Hindlimb muscle (tissue), 1 donor: ENCODE results near the gene S100A4. TPM values are rescaled to one million over a fixed set of nuclear protein-coding genes. Genes with fewer than 3 reads are reported as not detected.
A peak's percentile ranks its signal among the peaks of the same experiment; 100 is the strongest.
"Not testable (repeated sequence)": the region's sequence is repeated elsewhere in the genome, so short reads cannot be mapped to it uniquely, and the experiment has no call there.

Experiments
- DNase-seq: peaks from one replicate; pipeline ENCODE4 v3.0.0-alpha.2; 2013
- polyA plus RNA-seq: library from polyadenylated mRNA; unstranded; fragments of 120-200 nt; gene quantifications from one replicate; pipeline ENCODE4 v1.2.1, GENCODE V29; 2013; ENCODE audit not compliant: insufficient read length

S100A4 gene
- polyA plus RNA-seq, 1 donor = 193 TPM

DNA sequence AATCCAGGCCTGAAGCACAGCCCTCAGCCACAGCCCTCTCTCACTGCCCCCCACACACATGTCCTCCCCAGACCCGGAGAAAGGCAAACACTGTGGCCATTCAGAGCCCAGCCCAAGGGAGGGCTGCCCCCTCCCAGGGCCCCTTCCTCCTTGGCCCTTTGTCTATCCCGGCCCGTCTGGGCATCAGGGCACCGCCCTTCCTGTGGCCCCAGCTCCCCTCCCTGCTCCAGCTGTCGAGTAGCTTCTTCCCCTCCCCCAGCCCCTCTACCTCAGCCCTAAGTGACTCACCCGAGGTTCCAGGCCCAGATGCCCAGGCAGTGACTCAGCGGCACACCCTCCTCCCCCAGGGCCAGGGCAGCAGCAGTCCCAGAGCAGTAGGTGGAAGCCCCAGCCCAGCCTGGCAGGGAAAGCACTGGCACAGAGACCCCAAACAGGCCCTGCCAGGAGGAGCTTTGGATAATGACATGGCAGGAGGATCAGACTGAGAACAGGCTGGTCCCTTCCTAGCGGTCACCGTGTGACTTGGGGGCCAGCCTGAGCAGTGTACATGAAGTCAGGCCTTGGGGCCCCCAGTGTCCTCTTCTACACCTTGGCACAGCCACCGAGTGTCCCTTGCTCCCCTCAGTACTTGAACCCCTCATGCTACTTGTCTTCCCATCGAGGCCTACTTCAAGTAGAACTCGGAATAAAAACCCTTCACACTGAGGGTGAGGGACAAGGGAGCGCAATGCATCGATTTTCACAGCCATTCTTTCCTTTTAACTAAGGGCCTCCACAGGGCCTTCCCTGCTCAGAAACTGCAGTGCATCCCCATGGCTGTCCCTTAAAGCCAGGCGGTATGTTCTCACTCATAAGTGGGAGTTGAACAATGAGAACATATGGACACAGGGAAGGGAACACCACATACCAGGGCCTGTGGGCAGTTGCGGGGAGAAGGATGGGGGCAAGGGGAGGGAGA, 21.1 kb upstream of the S100A4 start:
- DNase-seq = peak; percentile 80

- DNase-seq = no peak
These were observed 20.1 kb upstream of the S100A4 start, which contains the start of gene S100A2 for GRCh38 chr1:153565529-153566374. TSS of gene S100A2 (minus strand) at chr1:153565844. CDS start at chr1:153563877, 1,967 bp downstream.

DNA sequence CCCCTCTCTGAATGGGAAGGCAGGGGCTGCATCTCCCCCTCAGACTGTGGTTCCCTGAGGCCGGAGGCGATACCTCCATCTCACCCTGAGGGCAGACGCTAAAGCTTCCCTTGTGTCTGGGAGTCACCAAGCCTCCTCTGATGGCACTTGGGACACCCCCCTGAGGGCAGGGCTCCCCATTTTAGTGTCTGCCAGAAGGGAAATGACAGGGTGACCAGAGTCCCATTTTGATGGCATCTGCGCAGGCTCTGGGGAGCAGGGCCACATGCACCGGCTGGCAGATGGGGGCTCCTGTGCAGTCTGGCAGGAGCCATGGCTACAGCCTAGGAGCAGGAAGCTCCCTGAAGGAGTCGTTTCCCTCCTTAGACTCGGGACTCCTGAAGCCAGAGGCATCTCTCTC, 18.4 kb upstream of the S100A4 start:
- DNase-seq = no peak

DNA sequence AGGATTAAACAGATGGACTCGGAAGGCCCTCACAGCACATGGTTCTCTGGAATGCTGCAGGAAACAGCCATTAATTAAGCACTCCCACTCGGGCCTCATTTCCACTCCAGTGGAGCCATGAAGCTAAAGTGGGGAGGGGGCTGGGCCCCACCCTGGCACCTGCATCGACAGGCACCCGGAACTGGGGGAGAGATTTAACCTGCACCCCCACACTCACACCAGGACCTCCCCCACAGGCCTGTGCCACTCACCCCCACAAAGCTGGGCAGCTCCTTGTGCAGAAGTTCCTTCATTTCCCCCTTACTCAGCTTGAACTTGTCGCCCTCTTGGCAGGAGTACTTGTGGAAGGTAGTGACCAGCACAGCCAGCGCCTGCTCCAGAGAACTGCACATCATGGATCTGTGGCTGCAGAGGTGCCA, 17.9 kb upstream of the S100A4 start:
- DNase-seq = no peak

GRCh38 chr1:153562021-153562420, 16.4 kb upstream of the S100A4 start:
- not testable (repeated sequence) for DNase-seq

GRCh38 chr1:153561466-153561985, 15.9 kb upstream of the S100A4 start:
- no peak for DNase-seq

GRCh38 chr1:153560771-153561465, 15.3 kb upstream of the S100A4 start:
- no peak for DNase-seq

DNA sequence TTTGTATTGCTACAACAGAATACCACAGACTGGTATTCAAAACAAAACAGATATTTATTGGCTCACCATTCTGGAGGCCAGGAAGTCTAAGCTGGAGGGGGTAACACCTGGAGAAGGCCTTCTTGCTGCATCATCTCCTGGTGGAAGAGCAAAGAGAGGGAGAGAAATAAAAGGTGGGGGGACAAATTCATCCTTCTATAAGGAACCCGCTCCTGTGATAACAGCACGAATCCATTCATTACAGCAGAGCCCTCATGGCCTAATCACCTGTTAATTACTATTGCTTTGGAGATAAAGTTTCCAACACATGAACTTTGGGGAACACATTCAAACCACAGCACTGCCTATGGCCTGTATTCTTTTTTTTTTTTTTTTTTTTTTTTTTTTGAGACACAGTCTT, 14.6 kb upstream of the S100A4 start:
- DNase-seq = no peak

DNA sequence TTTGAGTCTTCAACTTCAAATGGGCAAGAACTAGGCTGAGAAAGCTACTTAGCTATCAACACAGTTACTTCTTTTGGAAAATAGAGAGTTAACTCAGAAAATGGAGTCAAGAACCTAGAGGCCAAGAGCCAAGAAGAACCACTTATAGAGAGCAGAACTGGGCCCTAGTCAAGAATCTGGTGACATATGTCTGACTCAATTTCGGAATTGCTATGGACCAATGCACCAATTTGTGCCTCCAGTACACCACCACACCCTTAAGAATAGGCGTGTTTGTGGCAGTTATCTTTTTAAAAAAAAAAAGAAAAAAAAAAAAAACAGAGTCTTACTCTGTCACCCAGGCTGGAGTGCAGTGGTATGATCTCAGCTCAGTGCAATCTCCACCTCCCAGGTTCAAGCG, 12.3 kb upstream of the S100A4 start:
- DNase-seq = no peak

DNA sequence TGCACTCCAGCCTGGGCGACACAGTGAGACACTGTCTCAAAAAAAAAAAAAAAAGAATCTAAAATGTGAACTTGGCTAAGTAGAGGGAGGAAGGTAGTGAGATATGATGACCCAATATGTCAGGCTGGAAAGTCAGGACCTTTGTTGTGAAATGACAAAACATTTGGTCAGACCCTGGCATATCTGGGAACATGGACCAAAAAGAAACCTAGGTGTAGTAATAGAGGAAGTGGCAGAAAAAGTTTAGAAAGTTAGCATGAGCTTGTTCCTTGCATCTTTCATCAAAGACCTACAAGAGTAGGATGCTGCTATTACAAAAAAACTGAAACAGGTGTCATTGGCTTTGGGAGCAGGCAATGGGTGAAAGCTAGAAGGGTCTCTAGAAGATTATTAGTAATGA, 10.7 kb upstream of the S100A4 start:
- no peak for DNase-seq

DNA sequence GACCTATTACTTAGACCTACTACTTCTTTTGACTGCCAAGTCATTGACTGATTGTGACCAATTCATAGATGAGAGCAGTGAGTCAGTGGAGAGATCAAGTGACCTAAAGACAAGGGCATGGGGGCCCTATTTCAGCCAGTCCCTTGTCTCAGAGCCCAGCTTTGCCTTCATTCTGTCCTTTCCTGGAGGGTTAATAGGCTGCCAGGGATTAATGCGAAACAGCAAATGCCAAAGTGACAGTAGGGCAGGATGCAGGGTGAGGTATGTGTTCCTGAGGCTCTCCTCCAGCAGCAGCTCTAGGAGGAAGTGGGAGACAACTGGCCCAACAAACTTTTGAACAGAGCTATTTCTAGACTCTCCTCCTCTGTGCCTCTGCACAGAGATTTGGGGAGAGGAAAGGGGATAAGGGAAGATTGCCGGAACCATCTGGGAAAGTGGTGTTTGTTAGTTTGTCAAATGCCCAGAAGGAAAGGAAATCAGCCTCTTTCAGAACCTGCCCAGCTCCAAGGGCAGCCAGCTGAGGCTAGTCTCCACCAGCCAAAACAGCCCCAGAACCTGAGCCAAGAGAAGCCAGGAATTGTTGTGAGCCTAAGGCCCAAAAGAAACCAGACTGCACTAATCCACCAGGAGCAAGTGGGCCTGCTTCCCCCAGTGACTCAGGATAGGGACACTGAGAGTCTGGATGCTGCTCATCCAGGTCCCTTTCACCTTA, 8.4 kb upstream of the S100A4 start:
- peak; percentile 65 for DNase-seq

DNA sequence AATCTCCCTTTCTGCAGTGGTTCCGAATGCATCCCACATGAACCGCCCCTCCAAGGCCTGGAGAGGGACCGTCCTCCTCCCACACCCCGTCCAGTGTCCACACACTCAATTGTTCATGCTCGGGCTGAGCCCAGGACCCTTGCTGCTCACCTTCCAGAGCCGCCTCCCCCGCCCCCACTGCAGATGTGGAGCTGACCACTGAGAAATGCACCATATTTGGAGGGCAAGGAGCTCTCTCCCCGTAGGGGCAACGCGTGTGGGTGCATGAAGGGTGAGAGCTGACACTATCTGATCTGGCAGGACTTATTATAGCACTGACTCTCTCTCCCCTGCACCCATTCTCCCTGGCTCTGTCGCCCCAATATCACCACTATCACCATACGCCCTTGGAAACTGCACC, 7.5 kb upstream of the S100A4 start:
- no peak for DNase-seq

DNA sequence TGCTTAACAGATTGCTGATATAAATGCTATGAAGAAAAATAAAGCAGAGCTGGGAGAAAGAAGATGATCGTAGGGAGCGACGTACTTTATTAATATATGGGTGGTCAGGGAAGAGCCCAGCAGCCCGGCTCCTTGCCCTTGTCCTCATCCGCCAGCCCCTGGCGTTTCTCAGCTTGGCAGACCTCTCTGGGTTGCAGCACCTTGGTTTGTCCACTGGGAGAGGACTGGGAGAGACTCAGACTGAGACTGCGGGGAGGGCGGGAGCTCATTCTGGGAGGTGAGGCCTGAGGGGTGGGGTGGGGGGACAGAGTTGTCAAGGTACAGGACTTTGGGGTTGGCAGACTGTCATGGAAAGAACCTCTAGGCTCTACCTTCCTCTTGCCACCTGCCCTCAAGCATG, 6.7 kb upstream of the S100A4 start:
- DNase-seq = no peak

GRCh38 chr1:153550827-153551500, 5.4 kb upstream of the S100A4 start:
- DNase-seq = no peak

- DNase-seq = no peak
These were observed 4.8 kb upstream of the S100A4 start for GRCh38 chr1:153550398-153550758.

- DNase-seq = no peak
These were observed 4.3 kb upstream of the S100A4 start for GRCh38 chr1:153549741-153550397.

GRCh38 chr1:153548722-153549688, 3.4 kb upstream of the S100A4 start, which contains the start of gene S100A3:
TSS of gene S100A3 (minus strand) at chr1:153549258. CDS start at chr1:153548485, 773 bp downstream.
- DNase-seq = no peak

- no peak for DNase-seq
These were observed 2.2 kb upstream of the S100A4 start for GRCh38 chr1:153547560-153548551.
